Glutamatergic neuron (in vitro differentiated cells): ENCODE results near the gene NR2E1. TPM values are rescaled to one million over a fixed set of nuclear protein-coding genes. Genes with fewer than 3 reads are reported as not detected.

Experiments
- DNase-seq: peaks from one replicate; pipeline ENCODE4 v3.0.0; 2022
- H3K27ac Mint-ChIP-seq: one replicate; pipeline ENCODE4 v1.8.0; 2020; ENCODE audit warnings: mild to moderate bottlenecking, mixed read lengths, inconsistent platforms; ENCODE audit not compliant: unreplicated experiment
- H3K27me3 Mint-ChIP-seq: one replicate; pipeline ENCODE4 v1.8.0; 2020; ENCODE audit warnings: mild to moderate bottlenecking, moderate library complexity, mixed read lengths, inconsistent platforms; ENCODE audit not compliant: unreplicated experiment
- H3K36me3 Mint-ChIP-seq: one replicate; pipeline ENCODE4 v1.8.0; 2020; ENCODE audit warnings: mild to moderate bottlenecking, mixed read lengths, inconsistent platforms; ENCODE audit not compliant: unreplicated experiment
- H3K4me1 Mint-ChIP-seq: one replicate; pipeline ENCODE4 v1.8.0; 2020; ENCODE audit warnings: mild to moderate bottlenecking, low read depth, mixed read lengths, inconsistent platforms; ENCODE audit not compliant: unreplicated experiment
- H3K4me3 Mint-ChIP-seq: one replicate; pipeline ENCODE4 v1.8.0; 2020; ENCODE audit warnings: mild to moderate bottlenecking, mixed read lengths, inconsistent platforms; ENCODE audit not compliant: unreplicated experiment
- H3K9me3 Mint-ChIP-seq: one replicate; pipeline ENCODE4 v1.8.0; 2020; ENCODE audit warnings: mild to moderate bottlenecking, moderate library complexity, mixed read lengths, inconsistent platforms; ENCODE audit not compliant: unreplicated experiment
- CTCF ChIP-seq: fragments of 200-600 bp; sonication (generic); IDR thresholded peaks from one replicate; pipeline ENCODE4 v1.5.0; 2021; ENCODE audit not compliant: partially characterized antibody, unreplicated experiment
- total RNA-seq: library from RNA; stranded (reverse); fragmentation: NEBNext Ultra II Directional; extraction: Animal tissue kit (Norgen Biotek cat#: 25700); gene quantifications from one replicate; pipeline ENCODE4 v1.2.1, GENCODE V29; 2021; ENCODE audit not compliant: unreplicated experiment

NR2E1 gene
- total RNA-seq, 1 donor from 2014 or later, result not detected

- H3K4me1 Mint-ChIP-seq, result peaks cover 19% of the 10 kb centered on the region
Measured at GRCh38 chr6:108168501-108169463, 3.0 kb downstream of the NR2E1 start.

GRCh38 chr6:108169464-108170331, 3.9 kb downstream of the NR2E1 start:
- peaks cover 38% of the 10 kb centered on the region for H3K27me3 Mint-ChIP-seq
- no peak for TF ChIP-seq CTCF
- peaks cover 3% of the 10 kb centered on the region for H3K9me3 Mint-ChIP-seq
- no peak overlapping the region for H3K27ac Mint-ChIP-seq
- peaks cover 14% of the 10 kb centered on the region for H3K4me1 Mint-ChIP-seq
- no peaks in the 10 kb centered on the region for H3K36me3 Mint-ChIP-seq
- no peak for DNase-seq
- no peak overlapping the region for H3K4me3 Mint-ChIP-seq

More at GRCh38 chr6:108168501-108169463, 3.0 kb downstream of the NR2E1 start:
- Mint-ChIP-seq H3K27ac (no peak overlapping the region), H3K27me3 (peaks cover 47% of the 10 kb centered on the region), H3K36me3 (no peaks in the 10 kb centered on the region), H3K4me3 (no peak overlapping the region), H3K9me3 (peaks cover 5% of the 10 kb centered on the region)
- DNase-seq, result peak; percentile 73
- TF ChIP-seq CTCF, result no peak

GRCh38 chr6:108170332-108171290, 4.8 kb downstream of the NR2E1 start:
- Mint-ChIP-seq H3K36me3 (no peaks in the 10 kb centered on the region), H3K4me3 (no peak overlapping the region), H3K27me3 (peaks cover 39% of the 10 kb centered on the region), H3K9me3 (peaks cover 3% of the 10 kb centered on the region), H3K4me1 (peaks cover 10% of the 10 kb centered on the region), H3K27ac (no peak overlapping the region)
- no peak for DNase-seq
- no peak for TF ChIP-seq CTCF

- Mint-ChIP-seq H3K36me3 (no peaks in the 10 kb centered on the region), H3K9me3 (peaks cover 3% of the 10 kb centered on the region), H3K4me1 (peaks cover 14% of the 10 kb centered on the region), H3K27ac (no peak overlapping the region), H3K4me3 (no peak overlapping the region), H3K27me3 (peaks cover 41% of the 10 kb centered on the region)
- TF ChIP-seq CTCF, result no peak
- no peak for DNase-seq
Measured at GRCh38 chr6:108171291-108171917, 5.6 kb downstream of the NR2E1 start.
